ENCODE measurements around the gene CMIP.

GRCh38 chr16:81421126-81421525, 23.5 kb upstream of the CMIP start:
- no peak for TF ChIP-seq CTCF (IDR thresholded peaks at IDR 0.05)
- TF ChIP-seq POLR2AphosphoS5 (IDR thresholded peaks at IDR 0.05) = no peak
- TF ChIP-seq POLR2A (IDR thresholded peaks at IDR 0.05) = no peak
